Activated CD4-positive, alpha-beta T cell treated with anti-CD3 and anti-CD28 coated beads for 4 hours (primary cell): Measurements from ENCODE around the gene PITX3.

Experiments
- DNase-seq, 2 donors: peaks; one replicate each; pipeline ENCODE4 v3.0.0-alpha.2; 2020

PITX3 gene

GRCh38 chr10:102241444-102242117, at the start of gene PITX3:
PITX3 (minus strand) TSS chr10:102241512; CDS start chr10:102232080, 9,432 bp downstream.
- peak; percentile 83 to 89 for DNase-seq

- no peak for DNase-seq
Measured at GRCh38 chr10:102289840-102290239, 48.5 kb upstream of the PITX3 start.

DNA sequence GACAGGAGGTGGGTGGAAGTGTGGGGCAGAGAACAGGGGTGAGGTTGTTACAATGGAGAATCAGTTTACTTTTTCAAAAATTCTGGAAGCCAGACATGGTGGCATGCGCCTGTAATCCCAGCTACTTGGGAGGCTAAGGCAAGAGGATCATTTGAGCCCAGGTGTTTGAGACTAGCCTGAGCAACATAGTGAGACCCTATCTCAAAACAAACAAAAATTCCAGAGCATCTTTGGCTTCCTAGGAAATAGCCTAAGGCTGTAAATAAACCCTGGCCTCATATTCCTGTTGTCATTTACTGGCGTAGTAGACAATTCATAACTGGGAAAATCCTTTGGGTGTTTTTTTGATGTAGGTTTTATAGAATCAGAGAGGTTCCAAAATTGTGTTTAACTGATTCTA, 48.0 kb upstream of the PITX3 start:
- DNase-seq = no peak

GRCh38 chr10:102287991-102288390, 46.7 kb upstream of the PITX3 start:
- no peak for DNase-seq

DNA sequence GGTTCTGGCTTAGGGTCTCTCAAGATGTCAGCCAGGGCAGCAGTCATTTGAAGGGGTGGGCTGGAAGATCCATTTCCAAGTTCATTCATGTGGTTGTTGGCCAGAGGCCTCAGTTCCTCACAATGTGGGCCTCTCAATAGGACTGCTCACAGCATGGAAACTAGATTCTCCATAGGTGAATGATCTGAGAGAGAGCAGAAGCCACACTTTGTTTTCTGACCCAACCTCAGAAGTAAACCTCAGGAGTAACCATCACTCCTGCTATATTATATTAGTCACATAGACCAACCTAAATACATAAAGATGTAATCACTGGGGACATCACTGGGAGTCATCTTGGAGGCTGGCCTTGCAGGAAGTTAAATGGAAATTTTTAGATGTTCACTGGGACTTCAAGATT, 46.2 kb upstream of the PITX3 start:
- no peak for DNase-seq

GRCh38 chr10:102286216-102286615, 44.9 kb upstream of the PITX3 start:
- no peak for DNase-seq

- DNase-seq = no peak
Measured at GRCh38 chr10:102285133-102285532, 43.8 kb upstream of the PITX3 start.

GRCh38 chr10:102284531-102284930, 43.2 kb upstream of the PITX3 start:
- DNase-seq = no peak

DNA sequence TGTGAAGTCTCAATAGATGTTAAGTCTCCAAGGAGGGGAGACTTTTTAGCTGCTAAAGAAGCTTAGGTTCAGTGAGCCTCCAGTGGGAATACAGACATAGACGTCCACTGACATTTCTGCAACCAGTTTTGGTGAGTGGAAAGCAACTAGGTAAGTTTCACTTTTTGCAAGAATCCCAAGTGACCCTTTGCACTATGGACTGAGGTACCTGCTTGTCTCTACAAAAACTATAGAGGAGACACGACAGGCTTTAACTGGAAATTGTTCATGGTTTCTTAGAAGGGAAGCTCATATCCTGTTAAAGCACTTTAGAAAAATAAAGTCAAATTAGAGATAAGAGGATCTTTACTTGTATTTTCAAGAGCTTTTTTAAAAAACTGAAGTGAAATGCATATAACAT, 42.6 kb upstream of the PITX3 start:
- DNase-seq = no peak

DNA sequence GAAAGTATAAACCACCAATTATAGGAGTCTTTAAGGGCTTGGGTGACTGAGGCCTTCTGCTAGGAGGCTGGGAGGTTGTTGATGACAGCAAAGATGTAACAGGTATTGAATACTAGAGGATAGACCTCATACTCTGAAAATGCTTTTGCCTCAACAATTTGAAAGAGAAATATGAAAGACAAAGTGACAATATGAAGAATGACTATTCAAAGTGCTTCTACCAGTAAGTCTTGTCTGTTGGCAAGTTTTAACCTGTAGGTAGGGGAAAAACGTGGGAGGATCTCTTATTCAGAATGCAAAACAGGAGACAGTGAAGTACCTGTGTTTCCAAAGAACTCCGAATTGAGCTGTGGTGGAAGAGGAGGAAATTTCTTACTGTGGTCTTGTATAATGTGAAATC, 42.2 kb upstream of the PITX3 start:
- DNase-seq = no peak

GRCh38 chr10:102281102-102281487, 39.8 kb upstream of the PITX3 start:
- no peak for DNase-seq

DNA sequence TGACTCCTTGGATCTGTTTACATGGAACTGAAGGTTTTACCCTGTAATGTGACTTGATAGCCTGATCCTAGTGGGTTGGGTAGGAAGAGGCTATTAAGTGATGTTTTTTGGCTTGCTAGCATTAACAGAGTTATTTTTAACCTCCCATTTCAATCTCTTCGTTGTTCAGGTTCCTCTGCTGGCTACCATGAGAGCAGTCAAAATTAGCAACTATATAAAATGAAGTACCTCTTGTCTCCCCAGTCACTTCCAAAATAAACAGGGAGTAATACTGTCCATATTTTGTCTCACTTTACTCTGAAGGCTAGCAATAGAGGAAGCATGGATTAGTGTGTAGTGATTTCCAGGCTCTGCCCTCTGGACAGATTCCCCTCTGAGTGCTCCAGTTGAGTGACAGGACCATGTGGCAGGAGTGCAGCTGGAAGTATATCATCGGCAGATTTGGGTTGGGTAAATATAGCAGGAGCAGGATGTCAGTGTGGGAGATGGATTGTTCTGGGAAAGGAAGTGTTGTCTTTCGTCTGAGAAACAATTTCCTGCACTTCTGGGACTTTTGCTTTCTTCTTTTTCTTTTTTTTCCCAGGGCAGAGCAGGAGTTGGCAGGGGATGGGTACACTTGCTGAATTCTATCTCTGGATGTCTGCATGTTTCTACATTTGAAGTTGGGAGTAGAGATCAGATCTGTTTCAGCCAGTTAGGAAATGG, 39.2 kb upstream of the PITX3 start:
- no peak for DNase-seq

- no peak for DNase-seq
Measured at GRCh38 chr10:102279104-102279503, 37.8 kb upstream of the PITX3 start.

DNA sequence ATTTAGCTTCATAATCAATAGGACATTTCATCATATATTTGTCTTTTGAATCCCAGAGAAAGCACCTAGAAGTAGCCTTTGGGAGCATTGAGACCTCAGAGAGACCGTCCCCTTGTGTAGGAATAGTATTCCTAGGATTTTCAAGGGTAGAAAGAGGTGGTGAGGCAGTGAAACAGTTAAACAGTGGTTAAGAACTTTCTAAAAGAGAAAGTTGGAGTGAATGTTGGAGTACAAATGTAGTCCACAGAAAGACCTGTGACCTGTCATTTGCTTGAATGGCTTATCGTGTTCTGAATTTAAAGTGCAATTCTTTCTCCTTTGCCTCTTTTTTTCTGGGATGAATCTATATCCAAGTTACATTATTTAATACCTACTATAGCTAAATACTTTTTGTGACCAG, 34.0 kb upstream of the PITX3 start:
- no peak for DNase-seq

- no peak for DNase-seq
Measured at GRCh38 chr10:102274062-102274461, 32.8 kb upstream of the PITX3 start.

GRCh38 chr10:102269017-102269416, 27.7 kb upstream of the PITX3 start:
- no peak for DNase-seq

GRCh38 chr10:102268375-102268888, 27.1 kb upstream of the PITX3 start:
- no peak for DNase-seq

DNA sequence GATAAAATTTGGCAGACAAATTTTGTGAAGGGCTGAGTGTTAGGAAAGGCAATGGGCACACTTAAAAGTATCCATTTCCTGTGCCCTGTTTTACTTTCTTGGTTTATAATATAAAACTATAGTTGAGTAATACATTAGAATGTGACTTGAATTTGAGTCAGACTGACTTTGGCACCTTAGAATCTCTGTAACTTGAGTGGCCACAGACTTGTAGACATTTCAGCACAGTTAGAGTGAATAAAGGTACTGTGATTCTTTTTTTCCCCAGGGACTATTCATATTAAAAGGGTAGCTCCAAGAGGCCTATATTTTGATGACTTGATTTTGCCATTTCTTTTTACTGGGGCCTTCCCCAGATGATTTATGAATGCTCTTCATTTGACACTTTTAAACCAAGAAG, 26.4 kb upstream of the PITX3 start:
- no peak for DNase-seq

GRCh38 chr10:102266670-102267069, 25.4 kb upstream of the PITX3 start:
- no peak for DNase-seq

DNA sequence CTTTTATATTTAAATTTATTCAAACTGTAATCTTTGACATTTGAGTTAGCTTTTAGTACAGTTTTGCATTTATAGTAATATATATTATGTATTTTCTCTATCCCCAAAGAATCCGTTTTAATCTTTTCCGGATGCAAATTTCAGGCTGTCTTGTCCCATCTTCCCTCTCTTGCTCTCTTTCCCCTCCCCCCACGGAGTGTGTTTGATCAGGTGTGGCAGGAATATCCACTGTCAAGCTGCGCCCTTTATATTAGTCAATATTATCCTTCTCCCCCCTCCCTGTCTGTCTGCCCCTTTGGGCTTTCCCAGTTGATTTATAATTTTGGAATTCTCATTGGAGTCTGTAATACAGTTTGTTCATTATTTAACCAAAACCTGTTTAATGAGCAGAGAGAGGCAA, 23.1 kb upstream of the PITX3 start:
- DNase-seq = no peak

GRCh38 chr10:102262744-102263370, 21.5 kb upstream of the PITX3 start:
- no peak for DNase-seq

- DNase-seq = no peak
Measured at GRCh38 chr10:102261842-102262241, 20.5 kb upstream of the PITX3 start.

GRCh38 chr10:102261196-102261595, 19.9 kb upstream of the PITX3 start:
- DNase-seq = no peak

GRCh38 chr10:102255404-102255803, 14.1 kb upstream of the PITX3 start:
- no peak for DNase-seq
